Liver (tissue), 9 donors: ENCODE results near the gene IRF4. TPM values are rescaled to one million over a fixed set of nuclear protein-coding genes. Genes with fewer than 3 reads are reported as not detected.

Experiments used
- DNase-seq: peaks from one replicate; pipeline ENCODE4 v3.0.0-alpha.2; 2017; ENCODE audit warnings: low spot score
- H3K27ac ChIP-seq, 2 donors: one replicate each; pipeline ENCODE4 v1.7.0; 2013; ENCODE audit warnings: inconsistent platforms in 2 of 2, low read length in 2 of 2, control low read depth in 1 of 2, low read depth in 1 of 2, mild to moderate bottlenecking in 1 of 2
- H3K27me3 ChIP-seq, 4 donors: one replicate each; pipeline versions ENCODE4 v1.6.1 to v1.7.0; 2013; ENCODE audit warnings: low read length in 3 of 4, inconsistent platforms in 1 of 4, mild to moderate bottlenecking in 1 of 4, moderate library complexity in 1 of 4; ENCODE audit not compliant: control insufficient read depth in 4 of 4, insufficient read depth in 4 of 4
- H3K36me3 ChIP-seq, 4 donors: one replicate each; pipeline versions ENCODE4 v1.6.1 to v1.7.0; 2013; ENCODE audit warnings: low read length in 3 of 4, mild to moderate bottlenecking in 3 of 4, low read depth in 1 of 4, moderate library complexity in 1 of 4; ENCODE audit not compliant: control insufficient read depth in 4 of 4, insufficient read depth in 3 of 4
- H3K4me1 ChIP-seq, 4 donors: one replicate each; pipeline versions ENCODE4 v1.6.1 to v1.7.0; 2013; ENCODE audit warnings: low read length in 3 of 4, mild to moderate bottlenecking in 3 of 4, moderate library complexity in 1 of 4; ENCODE audit not compliant: control insufficient read depth in 4 of 4, insufficient read depth in 4 of 4
- H3K4me3 ChIP-seq, 3 donors: one replicate each; pipeline versions ENCODE4 v1.6.1 to v1.7.0; 2013; ENCODE audit warnings: low read length in 3 of 3, control low read depth in 1 of 3, low read depth in 1 of 3, mild to moderate bottlenecking in 1 of 3
- H3K9ac ChIP-seq, 2 donors: one replicate each; pipeline ENCODE4 v1.7.0; 2013; ENCODE audit warnings: low read length in 2 of 2, mild to moderate bottlenecking in 2 of 2, moderate library complexity in 2 of 2, control low read depth in 1 of 2, low read depth in 1 of 2
- H3K9me3 ChIP-seq, 4 donors: one replicate each; pipeline versions ENCODE4 v1.6.1 to v1.7.0; 2013; ENCODE audit warnings: low read length in 3 of 4; ENCODE audit not compliant: control insufficient read depth in 4 of 4
- EGR1 ChIP-seq, 2 donors: IDR thresholded peaks; 2 replicates each; pipeline ENCODE4 v1.6.1; 2016 to 2018; ENCODE audit warnings: antibody characterized with exemption in 2 of 2, low read depth in 2 of 2
- FOXA1 ChIP-seq: IDR thresholded peaks from 2 replicates; pipeline ENCODE4 v1.6.1; 2016; ENCODE audit warnings: antibody characterized with exemption
- FOXA2 ChIP-seq: IDR thresholded peaks from 2 replicates; pipeline ENCODE4 v1.6.1; 2016; ENCODE audit warnings: antibody characterized with exemption
- GABPA ChIP-seq, 2 donors: IDR thresholded peaks in 1 of 2; conservative IDR thresholded peaks in 1 of 2; 2 replicates each; pipeline ENCODE4 v1.6.1; 2016; ENCODE audit warnings: antibody characterized with exemption in 2 of 2, mild to moderate bottlenecking in 1 of 2, moderate library complexity in 1 of 2
- HNF4A ChIP-seq, 2 donors: conservative IDR thresholded peaks; 2 replicates each; pipeline ENCODE4 v1.6.1; 2016; ENCODE audit warnings: antibody characterized with exemption in 2 of 2, mild to moderate bottlenecking in 2 of 2
- HNF4G ChIP-seq: IDR thresholded peaks from 2 replicates; pipeline ENCODE4 v1.6.1; 2016; ENCODE audit warnings: antibody characterized with exemption
- MAX ChIP-seq: IDR thresholded peaks from 2 replicates; pipeline ENCODE4 v1.6.1; 2016; ENCODE audit warnings: antibody characterized with exemption
- NR2F2 ChIP-seq: IDR thresholded peaks from 2 replicates; pipeline ENCODE4 v1.6.1; 2016; ENCODE audit warnings: antibody characterized with exemption
- RAD21 ChIP-seq, 2 donors: IDR thresholded peaks; 2 replicates each; pipeline ENCODE4 v1.6.1; 2016; ENCODE audit warnings: antibody characterized with exemption in 2 of 2, mild to moderate bottlenecking in 2 of 2
- REST ChIP-seq: IDR thresholded peaks from 2 replicates; pipeline ENCODE4 v1.6.1; 2016; ENCODE audit warnings: antibody characterized with exemption, mild to moderate bottlenecking
- RXRA ChIP-seq, 2 donors: IDR thresholded peaks; 2 replicates each; pipeline ENCODE4 v1.6.1; 2017 to 2018; ENCODE audit warnings: antibody characterized with exemption in 2 of 2, mild to moderate bottlenecking in 1 of 2
- SP1 ChIP-seq: IDR thresholded peaks from 2 replicates; pipeline ENCODE4 v1.6.1; 2018; ENCODE audit warnings: antibody characterized with exemption, mild to moderate bottlenecking
- TAF1 ChIP-seq: conservative IDR thresholded peaks from 2 replicates; pipeline ENCODE4 v1.6.1; 2016; ENCODE audit warnings: antibody characterized with exemption, mild to moderate bottlenecking
- WGBS: extraction: QIAGEN DNeasy Blood & Tissue Kit; methylation state at CpG from one replicate; pipeline ENCODE4 v1.1.7; 2013; 5-methylcytosine and 5-hydroxymethylcytosine counted together
- polyA plus RNA-seq, 2 donors: library from polyadenylated mRNA; stranded (reverse) in 1 of 2; unstranded in 1 of 2; fragments of 200-250 nt in 1 of 2; fragments of >200 nt in 1 of 2; fragmentation: Nextera tagmentation in 1 of 2; extraction: Ambion mirVana in 1 of 2; gene quantifications; one replicate each; pipeline versions ENCODE4 v1.2.1 to v1.2.3, GENCODE V29; 2013 to 2015
- total RNA-seq, 2 donors: library from RNA; depleted of rRNA; stranded (reverse); fragments of >200 nt; gene quantifications; one replicate each; pipeline ENCODE4 v1.2.3, GENCODE V29; 2014
- TF ChIP-seq, protein P1 (sequence below): IDR thresholded peaks from 2 replicates; pipeline ENCODE4 v1.6.1; 2016; ENCODE audit warnings: antibody characterized with exemption
- TF ChIP-seq, protein P2 (sequence below): IDR thresholded peaks from 2 replicates; pipeline ENCODE4 v1.6.1; 2016; ENCODE audit warnings: antibody characterized with exemption
- donor health status: healthy.
- donor health status: healthy.
- donor health status: healthy.
- donor health status: healthy.
- donor health status: healthy.

The IRF4 gene
- total and polyA plus RNA-seq, 4 donors, result 0.68 to 1.6 (median 1.1) TPM

GRCh38 chr6:452301-453067 lies 60.9 kb downstream of the IRF4 start:
- Histone ChIP-seq H3K27ac (no peak overlapping the region), H3K27me3 (peaks cover 0 to 2% (median 0%) of the 10 kb centered on the region in 4 donors), H3K4me1 (no peaks in the 10 kb centered on the region), H3K4me3 (no peak overlapping the region), H3K9me3 (no peaks in the 10 kb centered on the region), H3K9ac (no peak overlapping the region), H3K36me3 (no peaks in the 10 kb centered on the region)
- 76% methylated on average over 9 of the region's 9 CpGs for WGBS
- DNase-seq, result no peak
- no peak for TF ChIP-seq TAF1
- TF ChIP-seq EGR1 (IDR thresholded peaks at IDR 0.05; ENCODE audit: low read depth in 2 of 2), result no peak
- no peak for TF ChIP-seq HNF4A (conservative IDR thresholded peaks at IDR 0.05)
- no peak for TF ChIP-seq MAX
- TF ChIP-seq HNF4G, result no peak
- TF ChIP-seq RAD21 (IDR thresholded peaks at IDR 0.05), result no peak
- TF ChIP-seq REST, result no peak
- TF ChIP-seq RXRA (IDR thresholded peaks at IDR 0.05), result no peak
- TF ChIP-seq FOXA2, result no peak
- no peak for TF ChIP-seq GABPA (IDR thresholded peaks at IDR 0.05 in 1 of 2, conservative IDR thresholded peaks at IDR 0.05 in 1 of 2)
- no peak for TF ChIP-seq NR2F2
- TF ChIP-seq FOXA1, result no peak

DNA sequence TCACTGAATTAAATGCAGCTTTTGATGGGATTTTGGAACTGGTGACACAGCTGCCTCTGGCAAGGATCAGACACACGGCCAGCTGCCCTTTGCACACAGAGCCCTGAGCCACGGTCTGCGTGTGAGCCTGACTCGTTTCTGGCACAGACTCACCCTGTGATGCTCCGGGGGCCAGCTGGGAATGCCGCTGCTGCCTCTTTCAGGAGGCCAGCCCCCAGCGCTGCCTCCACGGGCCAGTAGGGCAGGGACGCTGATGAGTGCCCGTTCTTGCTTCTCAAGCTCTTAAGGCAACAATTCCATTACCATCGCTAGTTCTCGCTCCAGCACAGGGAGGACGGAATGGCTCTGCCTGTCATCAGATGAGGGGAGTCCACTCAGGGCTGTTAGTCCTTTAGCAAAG lies 61.6 kb downstream of the IRF4 start:
- H3K36me3 ChIP-seq, result no peaks in the 10 kb centered on the region
- H3K9ac ChIP-seq, result no peak overlapping the region
- H3K4me1 ChIP-seq, result no peaks in the 10 kb centered on the region
- TF ChIP-seq EGR1 (IDR thresholded peaks at IDR 0.05; ENCODE audit: low read depth in 2 of 2) (no peak), SP1 (no peak), MAX (no peak), RAD21 (IDR thresholded peaks at IDR 0.05) (no peak)
- TF ChIP-seq, protein P1, sequence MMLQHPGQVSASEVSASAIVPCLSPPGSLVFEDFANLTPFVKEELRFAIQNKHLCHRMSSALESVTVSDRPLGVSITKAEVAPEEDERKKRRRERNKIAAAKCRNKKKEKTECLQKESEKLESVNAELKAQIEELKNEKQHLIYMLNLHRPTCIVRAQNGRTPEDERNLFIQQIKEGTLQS, result no peak
- TF ChIP-seq, protein P2, sequence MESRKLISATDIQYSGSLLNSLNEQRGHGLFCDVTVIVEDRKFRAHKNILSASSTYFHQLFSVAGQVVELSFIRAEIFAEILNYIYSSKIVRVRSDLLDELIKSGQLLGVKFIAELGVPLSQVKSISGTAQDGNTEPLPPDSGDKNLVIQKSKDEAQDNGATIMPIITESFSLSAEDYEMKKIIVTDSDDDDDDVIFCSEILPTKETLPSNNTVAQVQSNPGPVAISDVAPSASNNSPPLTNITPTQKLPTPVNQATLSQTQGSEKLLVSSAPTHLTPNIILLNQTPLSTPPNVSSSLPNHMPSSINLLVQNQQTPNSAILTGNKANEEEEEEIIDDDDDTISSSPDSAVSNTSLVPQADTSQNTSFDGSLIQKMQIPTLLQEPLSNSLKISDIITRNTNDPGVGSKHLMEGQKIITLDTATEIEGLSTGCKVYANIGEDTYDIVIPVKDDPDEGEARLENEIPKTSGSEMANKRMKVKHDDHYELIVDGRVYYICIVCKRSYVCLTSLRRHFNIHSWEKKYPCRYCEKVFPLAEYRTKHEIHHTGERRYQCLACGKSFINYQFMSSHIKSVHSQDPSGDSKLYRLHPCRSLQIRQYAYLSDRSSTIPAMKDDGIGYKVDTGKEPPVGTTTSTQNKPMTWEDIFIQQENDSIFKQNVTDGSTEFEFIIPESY, result no peak
- peaks cover 0 to 1% (median 0%) of the 10 kb centered on the region in 4 donors for H3K9me3 ChIP-seq
- 68% methylated on average over 13 of the region's 13 CpGs for WGBS
- DNase-seq, result no peak
- H3K27me3 ChIP-seq, result peaks cover 0 to 2% (median 0%) of the 10 kb centered on the region in 4 donors
- H3K27ac ChIP-seq, result no peak overlapping the region
- H3K4me3 ChIP-seq, result no peak overlapping the region
